Measurements from ENCODE around the gene ST6GALNAC3. TPM values are rescaled to one million over a fixed set of nuclear protein-coding genes. Genes with fewer than 3 reads are reported as not detected.
"Not testable (repeated sequence)": the region's sequence is repeated elsewhere in the genome, so short reads cannot be mapped to it uniquely, and the experiment has no call there.

Gene ST6GALNAC3
- total RNA-seq = under 1 TPM; 0.21 to 0.44 TPM

DNA sequence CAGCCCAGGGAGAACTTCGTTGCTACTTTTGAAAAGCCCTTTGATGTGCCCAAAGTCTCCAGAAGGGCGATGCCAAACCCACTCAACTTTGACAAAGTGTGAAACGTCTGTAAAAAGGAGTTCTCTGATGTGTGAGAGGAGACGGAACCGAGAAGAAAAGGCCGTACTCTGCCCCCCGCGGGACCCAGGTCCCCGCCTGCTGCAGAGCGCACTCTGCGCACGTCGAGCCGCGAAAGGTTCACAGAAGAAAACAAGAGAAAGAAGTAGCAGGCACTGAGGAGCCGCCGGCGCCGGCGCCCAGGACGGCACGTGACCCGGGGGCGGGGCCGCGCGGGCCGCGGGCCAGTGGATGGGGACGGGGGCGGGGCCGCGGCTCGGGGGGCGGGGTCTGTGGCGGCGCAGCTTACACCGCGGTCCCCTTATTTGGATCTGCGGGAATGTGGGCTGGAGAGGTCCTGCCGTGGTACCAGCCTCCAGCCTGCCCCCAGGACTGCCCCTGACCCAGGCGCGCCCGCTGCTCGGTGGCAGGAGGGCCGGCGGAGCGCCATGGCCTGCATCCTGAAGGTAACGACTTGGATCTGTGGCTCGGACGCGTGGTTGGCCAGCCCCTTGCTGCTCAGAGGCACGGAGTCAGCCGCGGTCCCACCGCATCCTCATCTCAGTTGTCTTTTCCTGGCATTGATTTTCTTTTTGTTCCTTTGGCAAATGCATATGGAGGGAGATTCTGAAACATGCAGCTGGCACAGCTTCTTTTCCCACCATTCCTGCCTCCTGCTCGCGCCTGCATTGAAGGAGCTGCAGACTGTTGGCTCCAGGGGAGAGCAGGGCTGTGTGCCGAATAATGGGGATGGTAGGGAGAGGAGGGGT, at the start of gene ST6GALNAC3:
Gene ST6GALNAC3 (plus strand): TSS at position 426 of the 867 bp plus-strand sequence.
- ChIA-PET CTCF (no interaction called here), POLR2A (no interaction called here)

DNA sequence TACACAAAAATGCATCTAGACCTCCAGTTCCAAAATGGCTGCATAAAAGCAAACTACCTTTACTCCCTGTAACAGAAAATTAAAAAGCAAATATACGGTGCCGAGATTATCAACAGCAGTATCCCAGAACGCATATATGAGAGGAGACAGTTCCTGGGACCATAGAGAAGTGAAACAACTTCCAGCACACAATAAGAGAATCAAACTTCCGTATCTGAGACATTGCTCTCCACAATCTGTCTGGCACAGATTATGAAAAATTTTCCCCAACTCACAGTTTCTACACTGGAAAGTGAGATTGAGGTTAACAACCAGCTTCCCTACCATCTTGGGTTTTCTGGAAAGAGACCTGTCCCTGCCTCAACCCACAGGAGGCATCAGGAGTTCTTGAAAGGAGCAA, 47.2 kb upstream of the ST6GALNAC3 start:
- CTCF ChIA-PET = no interaction called here

DNA sequence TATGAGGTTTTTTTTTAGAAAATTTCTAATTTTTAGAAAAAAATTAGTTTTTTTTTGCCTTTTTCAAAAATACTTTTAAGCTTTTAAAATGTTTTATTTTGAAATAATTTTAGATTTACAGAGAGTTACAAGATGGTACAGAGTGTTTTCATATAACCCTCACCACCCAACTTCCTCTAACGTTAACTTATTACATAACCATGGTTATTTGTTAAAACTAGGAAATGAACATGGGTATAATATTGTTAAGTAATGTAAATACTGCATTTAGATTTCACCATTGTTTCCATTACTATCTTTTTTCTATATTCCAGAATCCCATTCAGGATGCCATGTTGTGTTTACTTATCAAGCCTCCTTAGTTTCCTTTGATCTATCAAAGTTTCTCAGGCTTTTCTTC, 45.2 kb upstream of the ST6GALNAC3 start:
- POLR2A ChIA-PET = no interaction called here
- CTCF ChIA-PET = no interaction called here

More for the DNA sequence above, 47.2 kb upstream of the ST6GALNAC3 start:
- POLR2A ChIA-PET = no interaction called here

DNA sequence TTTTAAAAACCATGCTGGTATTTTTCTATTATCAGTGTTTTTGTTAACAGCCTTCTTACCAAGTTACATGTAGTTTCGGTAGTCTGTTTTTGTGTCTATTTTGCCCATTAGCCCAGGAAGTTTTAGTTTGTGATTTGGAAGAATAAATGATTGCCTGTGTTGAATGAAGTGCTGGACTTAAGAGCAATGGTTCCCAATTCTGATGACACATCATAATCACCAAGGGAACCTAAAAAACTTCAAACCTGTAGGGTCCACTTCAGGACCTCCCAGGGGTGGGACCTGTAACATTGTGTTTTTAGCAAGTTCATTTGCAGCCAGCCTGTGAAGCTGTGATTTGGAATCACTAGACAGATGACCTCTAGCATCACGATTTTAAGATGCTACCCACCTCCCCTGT, 43.0 kb upstream of the ST6GALNAC3 start:
- CTCF ChIA-PET = no interaction called here
- POLR2A ChIA-PET = no interaction called here

DNA sequence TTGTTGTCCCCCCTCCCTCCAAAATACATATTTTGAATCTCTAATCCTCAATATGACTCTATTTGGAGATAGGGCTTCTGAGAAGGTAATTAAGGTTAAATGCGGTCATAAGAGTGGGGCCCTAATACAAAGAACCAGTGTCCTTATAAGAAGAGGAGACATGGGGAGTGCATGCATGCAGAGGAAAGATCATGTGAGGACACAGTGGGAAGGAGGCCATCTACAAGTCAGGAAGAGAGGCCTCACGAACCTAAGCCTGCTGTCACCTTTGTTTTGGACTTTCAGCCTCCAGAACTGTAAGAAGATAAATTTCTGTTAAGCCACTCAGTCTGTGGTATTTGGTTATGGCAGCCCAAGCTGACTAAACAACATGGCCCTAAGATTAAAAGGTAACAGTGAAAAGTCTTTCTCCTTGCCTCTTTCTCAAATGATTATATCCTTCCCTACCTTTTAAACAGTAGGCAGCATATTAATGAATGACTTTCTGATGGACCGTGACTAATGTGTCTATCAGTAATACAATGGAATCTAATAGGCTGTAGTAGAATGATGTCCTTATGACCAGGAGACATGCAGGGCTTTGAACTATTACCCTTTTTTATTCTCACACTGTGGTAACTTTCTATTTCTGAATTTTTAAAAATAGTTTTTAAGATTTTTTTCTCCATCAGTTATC, 40.6 kb upstream of the ST6GALNAC3 start:
- ChIA-PET POLR2A (no interaction called here), CTCF (no interaction called here)

DNA sequence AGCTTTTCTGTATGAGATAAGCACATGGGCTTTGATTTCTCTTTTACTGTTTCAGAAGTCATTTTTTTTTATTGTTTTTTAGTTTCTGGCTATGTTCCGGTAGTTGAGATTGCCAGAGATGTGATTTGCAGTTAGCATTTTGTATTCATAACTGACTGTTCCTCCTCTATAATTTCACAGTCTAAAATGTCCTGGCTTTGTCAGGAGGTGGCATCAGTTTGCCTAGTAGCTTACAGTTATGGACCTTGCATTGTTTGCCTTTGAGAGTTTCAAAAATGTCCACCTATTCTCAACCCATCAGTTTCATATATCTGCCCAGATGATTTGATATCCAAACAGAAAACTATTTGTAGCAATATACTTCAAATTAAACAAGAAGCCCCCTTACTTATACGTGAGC, 39.5 kb upstream of the ST6GALNAC3 start:
- POLR2A ChIA-PET = no interaction called here

DNA sequence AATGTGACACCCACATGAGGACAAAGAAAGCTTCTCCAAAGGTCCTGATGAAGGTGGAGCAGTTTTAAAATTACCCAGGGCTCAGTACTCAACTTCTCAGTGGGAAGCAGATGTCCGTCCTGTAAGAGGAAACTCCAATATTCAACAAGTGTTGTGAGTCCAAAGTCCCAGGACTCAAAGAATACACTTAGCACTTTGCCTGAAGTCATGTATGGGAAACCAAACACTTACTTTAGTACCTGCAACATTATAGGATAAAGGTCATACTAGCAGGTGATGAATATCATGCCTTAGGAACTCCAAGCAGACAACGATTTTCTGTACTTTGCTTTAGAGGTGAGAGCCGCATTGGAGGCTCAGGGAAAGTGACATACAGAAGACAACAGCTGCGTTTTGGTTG, 37.2 kb upstream of the ST6GALNAC3 start:
- CTCF ChIA-PET = no interaction called here
- POLR2A ChIA-PET = no interaction called here

More for the DNA sequence above, 39.5 kb upstream of the ST6GALNAC3 start:
- CTCF ChIA-PET = no interaction called here

DNA sequence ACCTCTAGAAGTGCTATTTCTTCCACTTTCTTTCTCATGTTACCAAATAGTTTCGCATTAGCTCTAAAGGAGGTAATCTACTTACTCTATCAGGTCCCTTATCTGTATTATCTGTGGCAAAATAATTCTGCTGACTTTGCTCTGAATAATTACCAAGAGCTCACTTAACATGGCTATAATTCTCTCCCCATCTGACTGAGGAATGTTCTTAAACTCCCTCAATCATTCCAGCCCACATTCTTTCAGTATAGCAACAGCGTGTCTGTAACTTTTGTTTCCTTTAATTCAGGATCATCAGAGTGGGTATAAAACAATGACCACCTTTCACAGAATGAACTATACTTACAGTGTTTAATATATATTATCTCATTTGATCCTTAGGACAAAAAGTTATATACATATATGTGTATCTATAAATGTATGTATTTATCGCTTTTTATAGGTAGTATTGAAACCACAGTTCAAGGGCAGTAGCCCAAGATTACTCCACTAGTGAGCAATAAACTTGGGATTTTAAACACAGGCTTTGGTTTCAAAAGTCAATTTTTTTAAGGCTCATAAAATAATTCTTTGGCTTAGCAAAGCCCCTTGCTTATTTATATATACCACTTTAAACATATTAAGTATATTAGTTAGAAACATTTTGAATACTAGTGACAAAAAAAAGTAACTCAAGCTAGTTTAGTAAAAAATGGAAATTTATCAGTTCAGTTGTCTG, 36.1 kb upstream of the ST6GALNAC3 start:
- POLR2A ChIA-PET = no interaction called here
- CTCF ChIA-PET = no interaction called here

DNA sequence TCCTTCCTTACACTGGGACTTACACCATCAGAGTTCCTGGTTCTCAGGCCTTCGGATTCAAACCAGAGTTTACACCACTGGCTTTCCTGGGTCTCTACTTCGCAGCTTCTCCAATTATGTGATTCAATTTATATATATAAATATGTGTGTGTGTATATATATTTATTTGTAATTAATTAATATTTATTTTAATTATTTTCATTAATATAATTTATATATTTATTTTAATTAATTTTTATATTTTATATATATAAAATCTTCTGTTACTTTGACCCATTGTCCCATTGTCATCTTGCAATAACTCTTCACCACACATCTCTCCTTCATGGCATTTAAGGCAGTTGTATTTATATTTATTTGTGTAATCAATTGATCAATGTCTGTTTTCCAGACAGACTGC, 28.4 kb upstream of the ST6GALNAC3 start:
- POLR2A ChIA-PET = no interaction called here
- CTCF ChIA-PET = no interaction called here

DNA sequence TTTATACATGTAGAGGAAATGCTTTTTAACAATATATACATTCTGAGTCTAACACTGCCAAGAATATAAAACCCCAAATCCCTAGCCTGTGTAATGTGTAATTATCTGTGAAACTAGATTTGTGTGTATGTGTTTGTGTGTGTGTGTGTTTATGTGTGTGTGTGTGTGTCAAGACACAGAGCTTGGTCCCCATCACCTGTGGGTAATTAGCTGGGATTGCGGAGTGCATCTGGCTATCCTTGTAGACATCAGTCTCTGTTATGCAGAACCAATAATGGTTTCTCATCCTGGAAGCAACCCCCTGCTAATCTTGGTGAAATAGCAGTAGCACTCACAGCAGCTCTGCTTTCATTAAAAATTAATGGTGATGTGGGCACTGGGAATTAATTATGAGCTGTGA, 26.3 kb upstream of the ST6GALNAC3 start:
- ChIA-PET POLR2A (no interaction called here), CTCF (no interaction called here)

DNA sequence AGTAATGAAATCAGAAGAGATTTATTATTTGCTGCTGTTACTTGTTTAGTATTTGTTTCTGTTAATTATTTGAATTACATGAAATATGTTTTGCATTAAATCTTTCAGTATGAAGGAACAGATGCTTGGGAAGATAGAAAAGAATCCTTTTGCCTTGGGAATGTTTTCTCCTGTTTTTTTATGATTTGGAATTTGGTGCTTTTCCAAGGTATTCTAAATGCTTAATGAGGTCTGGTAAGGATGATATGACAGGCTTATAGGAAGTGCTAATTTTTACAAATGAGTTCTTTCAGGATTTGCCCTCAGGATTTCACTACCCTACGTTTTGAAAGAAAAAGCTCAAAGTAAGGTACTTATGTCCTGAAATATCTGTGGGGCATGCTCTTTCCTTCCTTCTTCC, 25.6 kb upstream of the ST6GALNAC3 start:
- ChIA-PET CTCF (no interaction called here), POLR2A (no interaction called here)

DNA sequence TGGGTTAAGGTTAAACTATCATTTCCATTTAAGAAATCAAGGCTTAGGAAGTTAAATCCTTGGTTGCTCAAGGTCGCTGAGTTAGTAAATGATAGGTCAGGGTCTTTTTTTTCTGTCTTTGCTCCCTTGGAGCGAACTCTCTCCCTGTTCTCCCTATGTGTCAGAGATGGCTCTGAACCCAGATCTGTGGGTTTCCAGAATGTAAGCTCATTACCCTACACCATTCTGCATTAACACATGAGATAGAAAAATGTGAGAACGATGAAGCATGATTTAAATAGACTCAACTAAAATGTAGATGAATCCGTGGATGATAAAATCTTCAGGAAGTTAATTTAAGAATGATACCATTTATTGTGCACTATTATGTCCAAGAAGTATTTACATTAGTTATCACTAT, 25.0 kb upstream of the ST6GALNAC3 start:
- CTCF ChIA-PET = no interaction called here
- POLR2A ChIA-PET = no interaction called here

DNA sequence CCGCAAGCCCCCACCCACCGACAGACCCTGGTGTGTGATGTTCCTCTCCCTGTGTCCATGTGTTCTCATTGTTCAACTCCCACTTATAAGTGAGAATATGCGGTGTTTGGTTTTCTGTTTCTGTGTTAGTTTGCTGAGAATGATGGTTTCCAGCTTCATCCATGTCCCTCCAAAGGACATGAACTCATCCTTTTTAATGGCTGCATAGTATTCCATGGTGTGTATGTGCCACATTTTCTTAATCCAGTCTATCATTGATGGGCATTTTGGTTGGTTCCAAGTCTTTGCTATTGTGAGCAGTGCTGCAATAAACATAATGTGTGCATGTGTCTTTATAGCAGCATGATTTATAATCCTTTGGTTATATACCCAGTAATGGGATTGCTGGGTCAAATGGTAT, 24.5 kb upstream of the ST6GALNAC3 start:
- POLR2A ChIA-PET, CTCF ChIA-PET: not testable (repeated sequence)

DNA sequence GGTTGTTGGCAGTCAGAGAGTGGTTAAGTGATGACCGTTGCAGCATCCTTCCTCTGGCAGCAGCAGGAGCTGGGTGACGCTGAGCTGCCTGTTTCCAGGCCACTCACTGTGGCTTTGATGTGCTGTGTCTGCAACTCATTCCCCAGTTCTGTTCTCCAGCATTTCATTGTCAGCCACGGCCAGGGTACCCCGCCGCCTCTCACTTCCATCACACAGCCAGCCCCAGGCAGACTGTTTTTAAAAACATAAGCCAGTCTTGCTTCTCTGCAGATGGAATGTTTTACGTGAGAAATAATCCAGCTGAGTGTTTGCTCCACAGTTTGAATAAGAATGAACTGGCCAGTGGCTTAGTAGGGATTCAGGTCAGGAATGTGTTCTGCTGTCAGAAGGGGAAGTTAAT, 21.5 kb upstream of the ST6GALNAC3 start:
- POLR2A ChIA-PET = no interaction called here

DNA sequence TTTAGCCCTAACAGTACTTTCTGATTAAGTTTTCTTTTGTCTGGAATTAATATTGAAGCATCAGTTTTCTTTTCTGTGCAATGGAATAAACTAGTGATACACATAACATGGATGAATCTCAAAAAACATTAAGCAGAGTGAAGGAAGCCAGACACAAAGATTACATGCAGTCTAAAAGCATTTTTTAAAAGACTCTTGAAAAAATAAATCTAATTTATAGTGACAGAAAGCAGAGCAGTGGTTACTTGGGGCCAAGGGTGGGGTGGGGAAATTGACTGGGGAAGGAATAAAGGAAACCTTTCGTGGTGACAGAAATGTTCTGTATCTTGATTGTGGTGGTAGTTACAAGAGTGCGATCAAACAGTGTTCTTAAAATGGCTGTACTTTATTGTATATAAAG, 20.2 kb upstream of the ST6GALNAC3 start:
- ChIA-PET POLR2A (no interaction called here), CTCF (no interaction called here)

More for the DNA sequence above, 21.5 kb upstream of the ST6GALNAC3 start:
- CTCF ChIA-PET = no interaction called here

DNA sequence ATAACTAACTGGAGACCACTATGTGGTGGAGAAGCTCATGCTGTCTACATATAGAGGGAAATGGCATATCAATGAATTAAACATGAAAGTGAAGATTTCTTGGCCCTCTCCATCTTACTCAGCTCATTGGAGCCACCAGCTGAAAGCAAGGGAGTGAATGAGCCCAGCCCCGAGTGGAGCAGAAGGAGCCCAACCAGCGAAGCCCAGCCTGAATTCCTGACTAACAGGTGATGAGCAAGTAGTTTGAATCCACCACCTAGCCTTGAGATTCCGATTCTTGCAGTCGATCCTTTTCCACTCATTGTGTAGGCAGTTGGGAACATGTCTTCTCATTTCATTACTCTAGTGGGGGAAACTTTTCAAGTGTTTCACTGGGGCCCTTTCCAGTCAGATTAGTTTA, 18.6 kb upstream of the ST6GALNAC3 start:
- ChIA-PET CTCF (no interaction called here), POLR2A (no interaction called here)

DNA sequence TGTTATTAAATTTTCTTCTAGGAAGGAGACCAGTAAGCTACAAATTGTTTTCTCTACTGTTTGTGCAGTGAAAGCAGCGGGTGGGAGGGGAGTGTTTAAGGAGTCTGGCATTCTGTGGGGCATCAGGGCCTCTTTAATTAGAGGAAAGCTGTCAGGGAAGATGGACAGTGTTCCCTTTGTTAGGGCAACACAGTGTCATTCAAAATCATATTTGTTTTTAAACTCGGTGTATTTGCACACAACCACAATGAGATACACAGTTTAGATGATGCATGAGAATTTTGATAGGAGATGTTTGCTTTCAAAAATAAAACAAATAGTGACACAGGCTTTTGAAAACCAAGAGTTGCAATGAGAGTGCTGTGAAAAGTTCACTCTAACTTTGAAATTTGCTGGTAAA, 15.1 kb upstream of the ST6GALNAC3 start:
- POLR2A ChIA-PET = no interaction called here
- CTCF ChIA-PET = no interaction called here

DNA sequence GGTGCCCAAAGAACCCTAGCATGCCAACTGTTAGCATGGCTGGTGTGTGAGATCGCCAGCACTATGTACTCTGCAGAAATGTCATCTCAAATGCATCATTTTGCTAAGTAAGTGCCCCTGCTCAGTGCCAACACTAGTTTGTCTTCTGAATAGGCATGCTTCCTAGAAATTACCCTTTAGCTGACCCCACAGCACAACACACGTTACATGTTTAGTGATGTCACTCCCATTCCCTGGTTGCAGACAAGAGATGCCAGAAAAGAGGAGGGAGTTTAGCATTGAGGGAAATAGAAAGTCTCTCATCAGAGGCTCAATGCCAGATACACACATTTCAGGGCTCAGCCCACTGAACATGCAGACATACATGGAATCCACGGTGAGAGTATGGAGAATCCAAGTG, 9.3 kb upstream of the ST6GALNAC3 start:
- POLR2A ChIA-PET = no interaction called here
- CTCF ChIA-PET = no interaction called here

DNA sequence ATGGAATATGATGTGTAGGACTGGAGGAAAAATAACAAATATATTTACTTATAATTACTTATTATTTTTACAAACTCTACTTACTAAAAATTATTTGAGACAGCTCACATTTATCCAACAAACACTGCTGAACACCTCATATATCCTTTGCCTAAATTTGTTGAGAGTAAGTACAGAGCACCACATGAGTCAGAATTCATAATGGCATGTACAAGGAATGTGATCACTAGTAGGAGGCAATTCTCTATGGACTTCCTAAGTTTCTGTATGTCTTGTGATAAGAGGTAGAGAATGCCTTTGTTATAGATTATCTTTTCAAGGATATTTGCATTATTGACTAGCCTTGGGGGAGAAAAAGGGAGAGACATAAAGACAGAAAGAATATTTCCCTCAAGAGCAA, 8.2 kb upstream of the ST6GALNAC3 start:
- CTCF ChIA-PET = no interaction called here

DNA sequence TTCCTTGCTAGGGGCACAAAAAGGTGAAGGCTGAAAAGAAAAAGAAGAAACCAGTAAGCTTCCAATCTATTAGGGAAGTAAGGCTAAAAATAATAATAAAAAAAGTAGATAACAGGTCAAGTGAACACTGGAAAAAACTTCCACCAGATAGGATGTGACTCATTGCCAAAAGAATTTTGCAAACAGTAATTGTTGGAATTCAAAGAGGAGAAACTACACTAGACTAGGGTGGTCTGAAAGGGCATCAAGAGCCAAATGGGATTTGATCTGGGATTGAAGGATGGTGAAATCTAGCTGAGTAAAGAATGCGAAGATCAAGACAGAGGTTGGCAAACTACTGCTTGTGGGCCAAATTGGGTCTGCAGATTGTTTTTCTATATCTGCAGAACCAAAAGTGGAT, 6.0 kb upstream of the ST6GALNAC3 start:
- POLR2A ChIA-PET = no interaction called here

More for the DNA sequence above, 8.2 kb upstream of the ST6GALNAC3 start:
- POLR2A ChIA-PET = no interaction called here

DNA sequence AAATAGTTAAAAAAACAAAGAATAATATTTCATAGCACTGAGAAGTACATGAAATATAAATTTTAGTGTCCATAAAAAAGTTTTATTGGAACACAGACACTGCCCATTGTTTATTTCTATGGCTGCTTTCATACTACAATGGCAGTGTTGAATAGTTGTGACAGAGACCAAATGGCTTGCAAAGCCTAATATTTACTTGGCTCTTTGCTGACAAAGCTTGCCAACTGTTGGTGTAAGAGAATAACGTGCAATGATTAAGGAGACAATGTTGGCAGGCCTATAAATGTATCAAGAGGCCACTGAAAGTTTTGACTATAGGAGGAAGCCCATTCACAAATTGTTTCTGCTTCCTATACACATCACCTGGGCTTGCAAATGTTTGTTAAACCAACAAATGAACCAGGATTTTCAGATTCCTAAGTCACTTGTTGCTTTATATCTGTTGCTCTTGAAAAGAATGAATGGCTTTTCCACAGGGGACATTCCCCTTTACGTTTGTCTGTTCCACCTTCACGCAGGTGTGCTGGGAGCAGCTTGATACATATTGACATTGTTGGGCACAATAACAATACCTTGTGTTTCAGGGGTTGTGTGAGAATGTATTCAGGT, 5.5 kb upstream of the ST6GALNAC3 start:
- POLR2A ChIA-PET = no interaction called here
- CTCF ChIA-PET = no interaction called here

More for the DNA sequence above, 6.0 kb upstream of the ST6GALNAC3 start:
- CTCF ChIA-PET = no interaction called here
